AG09319 (cell line): Measurements from ENCODE around the gene ASF1A.

Experiments
- DNase-seq: peaks from one replicate; pipeline ENCODE4 v3.0.0-alpha.2; 2010; ENCODE audit warnings: low read depth; ENCODE audit errors: extremely low read depth
- TF ChIP-seq, protein P1 (sequence below): IDR thresholded peaks from 2 replicates; pipeline ENCODE4 v1.5.1; 2011; ENCODE audit warnings: low read depth, mild to moderate bottlenecking, inconsistent platforms, low read length, moderate library complexity

ASF1A gene

GRCh38 chr6:118893807-118894424 lies at the start of gene ASF1A:
Gene ASF1A, plus strand, starts transcription at chr6:118894152. Its CDS starts 262 bp downstream, at chr6:118894414.
- TF ChIP-seq, protein P1, sequence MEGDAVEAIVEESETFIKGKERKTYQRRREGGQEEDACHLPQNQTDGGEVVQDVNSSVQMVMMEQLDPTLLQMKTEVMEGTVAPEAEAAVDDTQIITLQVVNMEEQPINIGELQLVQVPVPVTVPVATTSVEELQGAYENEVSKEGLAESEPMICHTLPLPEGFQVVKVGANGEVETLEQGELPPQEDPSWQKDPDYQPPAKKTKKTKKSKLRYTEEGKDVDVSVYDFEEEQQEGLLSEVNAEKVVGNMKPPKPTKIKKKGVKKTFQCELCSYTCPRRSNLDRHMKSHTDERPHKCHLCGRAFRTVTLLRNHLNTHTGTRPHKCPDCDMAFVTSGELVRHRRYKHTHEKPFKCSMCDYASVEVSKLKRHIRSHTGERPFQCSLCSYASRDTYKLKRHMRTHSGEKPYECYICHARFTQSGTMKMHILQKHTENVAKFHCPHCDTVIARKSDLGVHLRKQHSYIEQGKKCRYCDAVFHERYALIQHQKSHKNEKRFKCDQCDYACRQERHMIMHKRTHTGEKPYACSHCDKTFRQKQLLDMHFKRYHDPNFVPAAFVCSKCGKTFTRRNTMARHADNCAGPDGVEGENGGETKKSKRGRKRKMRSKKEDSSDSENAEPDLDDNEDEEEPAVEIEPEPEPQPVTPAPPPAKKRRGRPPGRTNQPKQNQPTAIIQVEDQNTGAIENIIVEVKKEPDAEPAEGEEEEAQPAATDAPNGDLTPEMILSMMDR = peak; percentile 55
- peak; percentile 96 for DNase-seq

DNA sequence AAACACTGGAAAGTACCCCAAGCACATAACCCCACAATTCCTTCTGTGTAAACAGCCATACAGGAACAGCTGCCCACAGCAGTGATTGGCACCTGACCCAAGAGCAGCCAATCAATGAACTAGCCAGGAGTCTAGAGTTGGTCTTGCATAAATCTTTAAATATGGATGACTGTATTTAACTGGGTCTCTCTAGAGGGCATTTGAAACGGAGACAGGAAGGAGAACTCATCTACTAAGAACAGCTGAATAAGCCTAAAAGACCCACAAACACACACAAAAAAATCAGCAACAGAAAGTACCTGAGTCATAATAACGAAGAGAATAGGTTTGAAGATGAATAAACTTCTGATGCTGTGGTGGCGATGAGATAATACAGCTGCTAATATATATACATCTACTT lies 49.0 kb upstream of the ASF1A start:
- no peak for DNase-seq
- TF ChIP-seq, protein P1 = no peak

DNA sequence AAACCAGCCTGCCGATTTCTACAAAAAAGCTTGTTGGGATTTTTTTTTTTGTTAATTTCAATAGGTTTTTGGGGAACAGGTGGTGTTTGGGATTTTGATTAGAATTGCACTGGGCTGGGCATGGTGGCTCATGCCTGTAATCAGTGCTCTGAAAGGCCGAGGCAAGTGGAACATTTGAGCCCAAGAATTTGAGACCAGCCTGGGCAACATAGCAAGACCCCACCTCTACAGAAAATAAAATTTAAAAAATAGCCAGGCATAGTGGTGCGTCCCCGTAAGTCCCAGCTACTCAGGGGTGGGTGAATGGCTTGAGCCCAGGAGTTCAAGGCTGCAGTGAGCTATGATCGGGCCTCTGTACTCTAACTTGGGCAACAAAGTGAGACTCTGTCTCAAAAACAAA lies 40.5 kb upstream of the ASF1A start:
- no peak for DNase-seq
- TF ChIP-seq, protein P1 = no peak

GRCh38 chr6:118856301-118856700 lies 37.7 kb upstream of the ASF1A start:
- DNase-seq = no peak
- TF ChIP-seq, protein P1 = no peak

DNA sequence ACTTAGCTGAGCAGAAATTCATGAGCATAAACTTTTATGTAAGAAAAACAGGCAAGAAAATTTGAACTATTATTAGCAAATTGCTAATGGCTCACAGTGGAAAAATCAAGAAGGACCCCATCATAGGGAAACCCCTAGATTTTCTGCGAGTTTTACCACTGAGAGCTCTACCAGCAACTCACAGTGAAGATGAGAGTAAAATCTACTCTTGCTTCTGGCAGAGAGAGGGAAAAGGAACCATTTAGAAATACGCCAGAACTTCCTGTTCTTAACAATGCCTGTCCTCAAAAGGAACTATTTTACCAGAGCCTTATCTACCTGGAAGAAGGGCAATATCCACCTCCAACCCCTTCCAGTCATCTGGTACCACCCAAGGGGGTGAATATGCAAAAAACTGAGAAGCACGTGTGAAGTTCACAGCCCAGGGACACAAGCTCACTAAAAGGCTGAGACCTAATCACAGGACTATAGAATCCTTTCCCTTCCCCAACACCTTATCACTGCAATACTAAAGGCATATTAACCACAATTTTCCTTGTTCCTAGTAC lies 34.4 kb upstream of the ASF1A start:
- DNase-seq = no peak
- TF ChIP-seq, protein P1 = no peak

- DNase-seq = no peak
- TF ChIP-seq, protein P1 = no peak
Measured at GRCh38 chr6:118860363-118860762, 33.6 kb upstream of the ASF1A start.

GRCh38 chr6:118860880-118861279 lies 33.1 kb upstream of the ASF1A start:
- TF ChIP-seq, protein P1 = no peak
- no peak for DNase-seq
